Rectal smooth muscle tissue (tissue), 1 donor: ENCODE measurements around the gene SAE1.

Experiments used
- H3K27ac ChIP-seq: one replicate; pipeline ENCODE4 v1.7.0; 2013; ENCODE audit warnings: low read depth, low read length, inconsistent platforms
- H3K27me3 ChIP-seq: one replicate; pipeline ENCODE4 v1.7.0; 2013; ENCODE audit warnings: low read length; ENCODE audit not compliant: control insufficient read depth, insufficient read depth
- H3K36me3 ChIP-seq: one replicate; pipeline ENCODE4 v1.7.0; 2013; ENCODE audit warnings: low read length; ENCODE audit not compliant: control insufficient read depth, insufficient read depth
- H3K4me1 ChIP-seq: one replicate; pipeline ENCODE4 v1.7.0; 2013; ENCODE audit warnings: low read length; ENCODE audit not compliant: control insufficient read depth, insufficient read depth
- H3K4me3 ChIP-seq: one replicate; pipeline ENCODE4 v1.7.0; 2013; ENCODE audit warnings: low read length
- H3K9ac ChIP-seq: one replicate; pipeline ENCODE4 v1.7.0; 2013; ENCODE audit warnings: low read length

The SAE1 gene

DNA sequence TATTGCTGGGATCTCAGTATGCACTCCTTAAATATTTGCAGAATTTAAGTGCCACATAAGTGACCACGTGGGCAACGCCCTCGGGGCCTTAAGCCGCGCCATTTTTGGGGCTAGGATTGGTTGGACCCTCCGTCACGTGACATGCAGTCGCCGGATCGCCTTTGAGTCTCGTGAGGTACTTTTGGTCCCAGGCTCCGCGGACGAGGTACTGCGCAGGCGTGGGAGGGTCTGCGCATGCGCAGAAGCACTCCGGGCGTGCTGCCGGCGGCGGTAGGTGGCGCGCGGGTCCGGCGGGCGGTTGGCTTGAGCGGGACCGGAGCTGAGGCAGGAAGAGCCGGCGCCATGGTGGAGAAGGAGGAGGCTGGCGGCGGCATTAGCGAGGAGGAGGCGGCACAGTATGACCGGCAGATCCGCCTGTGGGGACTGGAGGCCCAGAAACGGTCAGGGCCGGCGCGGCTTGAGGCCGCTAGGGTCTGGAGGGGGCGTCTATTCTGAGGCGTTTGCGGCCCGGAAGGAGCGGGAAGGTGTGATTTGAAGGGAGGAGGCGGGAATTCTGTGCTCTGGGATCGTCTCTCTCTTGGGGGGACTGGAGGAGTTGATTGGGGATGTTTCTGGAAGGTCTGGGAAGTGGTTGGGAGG is at the start of gene SAE1:
TSS of gene SAE1 (plus strand) at position 247 of the 639 bp plus-strand sequence. CDS start at position 343, 96 bp downstream.
- Histone ChIP-seq H3K9ac (peak within 1 kb of the TSS; percentile 80), H3K27me3 (no peaks in the 10 kb centered on the region), H3K4me1 (peaks cover 3% of the 10 kb centered on the region), H3K4me3 (peak within 1 kb of the TSS; percentile 98), H3K36me3 (peaks cover 2% of the 10 kb centered on the region), H3K27ac (peak within 1 kb of the TSS; percentile 87)

DNA sequence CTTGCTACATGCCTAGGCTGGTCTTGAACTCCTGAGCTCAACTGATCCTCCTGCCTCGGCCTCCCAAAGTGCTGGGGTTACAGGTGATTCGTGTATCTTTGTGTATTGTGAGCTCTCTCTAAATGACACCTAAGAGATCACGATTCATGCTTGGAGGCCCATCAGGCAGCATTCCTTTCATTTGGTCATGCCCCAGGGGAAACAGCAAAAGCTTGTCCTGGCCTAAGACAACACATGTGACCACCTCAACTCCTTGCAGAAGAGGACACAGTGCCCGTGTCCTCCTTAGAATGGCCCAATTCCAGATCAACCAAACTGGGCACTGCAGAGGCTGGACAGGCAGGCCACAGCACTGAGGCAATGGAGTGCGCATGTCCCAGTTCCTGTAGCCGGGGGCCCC is 49.5 kb upstream of the SAE1 start:
- Histone ChIP-seq H3K9ac (no peak overlapping the region), H3K27me3 (no peaks in the 10 kb centered on the region), H3K4me3 (no peak overlapping the region), H3K36me3 (peaks cover 36% of the 10 kb centered on the region), H3K27ac (no peak overlapping the region), H3K4me1 (no peaks in the 10 kb centered on the region)

- Histone ChIP-seq H3K9ac (no peak overlapping the region), H3K4me3 (no peak overlapping the region), H3K36me3 (peaks cover 42% of the 10 kb centered on the region), H3K27me3 (no peaks in the 10 kb centered on the region), H3K4me1 (no peaks in the 10 kb centered on the region), H3K27ac (no peak overlapping the region)
Observed at GRCh38 chr19:47082493-47082892, 48.1 kb upstream of the SAE1 start.

GRCh38 chr19:47084879-47085439 is 45.7 kb upstream of the SAE1 start:
- no peaks in the 10 kb centered on the region for H3K4me1 ChIP-seq
- no peak overlapping the region for H3K4me3 ChIP-seq
- H3K9ac ChIP-seq: no peak overlapping the region
- no peak overlapping the region for H3K27ac ChIP-seq
- no peaks in the 10 kb centered on the region for H3K27me3 ChIP-seq
- H3K36me3 ChIP-seq: peaks cover 50% of the 10 kb centered on the region

DNA sequence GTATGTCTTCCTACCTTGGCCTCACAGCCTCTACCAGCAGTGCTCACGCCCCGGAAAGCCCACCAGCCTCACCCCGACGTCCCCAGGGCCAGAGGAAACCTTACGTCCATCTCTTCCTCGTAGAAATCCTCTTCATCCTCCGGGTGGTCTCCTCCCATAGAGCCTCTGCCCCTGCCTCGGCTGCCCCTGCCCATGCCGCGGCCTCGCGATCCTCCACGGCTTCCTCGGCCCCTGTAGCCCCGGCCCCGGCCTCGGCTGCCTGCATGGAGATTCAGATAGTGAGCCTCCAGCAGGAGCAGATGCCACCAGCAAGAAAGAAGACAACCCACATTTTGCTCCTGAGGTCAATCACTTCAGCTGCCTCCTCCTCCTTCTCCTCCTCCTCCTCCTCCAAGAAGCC is 44.4 kb upstream of the SAE1 start:
- Histone ChIP-seq H3K4me1 (no peaks in the 10 kb centered on the region), H3K27ac (no peak overlapping the region), H3K27me3 (no peaks in the 10 kb centered on the region), H3K4me3 (no peak overlapping the region), H3K36me3 (peaks cover 45% of the 10 kb centered on the region), H3K9ac (no peak overlapping the region)

DNA sequence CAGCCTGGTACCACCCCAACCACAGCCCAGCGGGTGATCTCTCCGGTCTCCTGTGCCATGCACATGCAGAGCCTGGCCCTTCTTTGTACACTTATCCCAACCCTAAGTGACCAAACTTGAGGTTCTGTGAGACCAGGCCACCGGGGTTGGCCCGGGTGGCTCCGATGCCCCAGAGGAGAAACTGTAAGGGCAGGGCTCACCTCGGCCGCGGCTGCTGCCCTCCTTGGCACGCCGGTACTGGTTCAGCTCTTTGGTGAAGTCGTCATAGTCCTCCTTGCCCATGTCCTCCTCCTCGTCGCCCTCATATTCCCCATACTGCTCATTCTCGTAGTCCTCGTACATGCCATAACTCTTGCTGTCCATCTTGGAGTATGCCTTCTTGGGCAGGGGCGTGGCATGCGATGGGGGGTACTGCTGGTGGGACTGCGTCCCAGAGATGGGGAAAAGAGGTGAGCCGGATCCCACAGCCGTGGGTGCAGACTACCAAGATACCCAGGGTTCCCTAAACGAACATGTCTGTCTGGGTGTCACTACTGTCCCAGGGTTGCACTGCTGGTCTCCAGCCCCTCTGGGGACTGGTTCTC is 40.8 kb upstream of the SAE1 start:
- H3K36me3 ChIP-seq: peaks cover 37% of the 10 kb centered on the region
- no peak overlapping the region for H3K4me3 ChIP-seq
- no peak overlapping the region for H3K27ac ChIP-seq
- no peaks in the 10 kb centered on the region for H3K27me3 ChIP-seq
- H3K4me1 ChIP-seq: no peaks in the 10 kb centered on the region
- no peak overlapping the region for H3K9ac ChIP-seq

DNA sequence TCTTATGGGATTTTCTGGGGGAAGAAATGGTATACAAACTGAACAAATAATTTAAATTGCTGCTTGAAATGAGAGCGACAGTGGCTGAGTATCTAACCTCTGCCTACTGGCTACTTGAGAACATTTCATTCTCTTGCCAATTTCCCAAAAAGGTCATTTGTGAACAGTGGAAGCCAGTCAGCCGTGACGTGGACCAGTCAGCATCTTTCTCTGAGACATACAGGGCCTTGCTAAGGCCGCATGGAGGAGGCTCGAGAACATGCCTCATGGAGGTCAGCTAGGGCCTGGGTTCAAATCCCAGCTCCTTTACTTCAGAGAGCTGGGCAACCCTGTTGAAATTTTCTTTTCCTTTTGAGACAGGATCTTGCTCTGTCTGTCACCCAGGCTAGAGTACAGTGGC is 37.4 kb upstream of the SAE1 start:
- Histone ChIP-seq H3K4me3 (no peak overlapping the region), H3K4me1 (peaks cover 2% of the 10 kb centered on the region), H3K27me3 (no peaks in the 10 kb centered on the region), H3K36me3 (peaks cover 25% of the 10 kb centered on the region), H3K27ac (no peak overlapping the region), H3K9ac (no peak overlapping the region)

DNA sequence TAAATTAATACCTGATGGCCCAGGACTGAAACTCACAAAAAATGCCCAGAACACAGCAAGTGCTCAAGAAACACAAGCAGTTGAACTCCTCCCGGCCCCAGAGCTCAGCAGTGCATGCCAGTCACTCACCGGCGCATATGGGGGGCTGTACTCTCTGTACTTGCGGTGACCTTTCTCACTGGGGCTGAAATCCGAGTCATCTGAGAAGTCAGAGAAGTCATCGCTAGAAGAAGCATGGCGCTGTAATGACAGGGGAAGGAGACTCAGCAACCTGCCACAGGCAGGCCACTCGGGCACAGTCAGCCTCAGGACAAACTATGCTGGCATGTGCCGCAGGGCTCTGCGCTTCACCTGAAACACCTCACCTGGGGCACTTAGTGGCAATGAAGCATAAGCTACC is 36.8 kb upstream of the SAE1 start:
- no peak overlapping the region for H3K9ac ChIP-seq
- H3K4me1 ChIP-seq: peaks cover 2% of the 10 kb centered on the region
- no peak overlapping the region for H3K27ac ChIP-seq
- no peaks in the 10 kb centered on the region for H3K27me3 ChIP-seq
- no peak overlapping the region for H3K4me3 ChIP-seq
- H3K36me3 ChIP-seq: peaks cover 25% of the 10 kb centered on the region

- no peaks in the 10 kb centered on the region for H3K27me3 ChIP-seq
- H3K4me3 ChIP-seq: no peak overlapping the region
- no peak overlapping the region for H3K9ac ChIP-seq
- H3K27ac ChIP-seq: no peak overlapping the region
- H3K36me3 ChIP-seq: peaks cover 19% of the 10 kb centered on the region
- peaks cover 2% of the 10 kb centered on the region for H3K4me1 ChIP-seq
Observed at GRCh38 chr19:47094557-47095475, 35.8 kb upstream of the SAE1 start.

GRCh38 chr19:47095476-47096099 is 35.0 kb upstream of the SAE1 start:
- peak overlapping the region; percentile 54 for H3K27ac ChIP-seq
- H3K9ac ChIP-seq: no peak overlapping the region
- no peak overlapping the region for H3K4me3 ChIP-seq
- H3K36me3 ChIP-seq: peaks cover 13% of the 10 kb centered on the region
- H3K4me1 ChIP-seq: peaks cover 2% of the 10 kb centered on the region
- no peaks in the 10 kb centered on the region for H3K27me3 ChIP-seq

DNA sequence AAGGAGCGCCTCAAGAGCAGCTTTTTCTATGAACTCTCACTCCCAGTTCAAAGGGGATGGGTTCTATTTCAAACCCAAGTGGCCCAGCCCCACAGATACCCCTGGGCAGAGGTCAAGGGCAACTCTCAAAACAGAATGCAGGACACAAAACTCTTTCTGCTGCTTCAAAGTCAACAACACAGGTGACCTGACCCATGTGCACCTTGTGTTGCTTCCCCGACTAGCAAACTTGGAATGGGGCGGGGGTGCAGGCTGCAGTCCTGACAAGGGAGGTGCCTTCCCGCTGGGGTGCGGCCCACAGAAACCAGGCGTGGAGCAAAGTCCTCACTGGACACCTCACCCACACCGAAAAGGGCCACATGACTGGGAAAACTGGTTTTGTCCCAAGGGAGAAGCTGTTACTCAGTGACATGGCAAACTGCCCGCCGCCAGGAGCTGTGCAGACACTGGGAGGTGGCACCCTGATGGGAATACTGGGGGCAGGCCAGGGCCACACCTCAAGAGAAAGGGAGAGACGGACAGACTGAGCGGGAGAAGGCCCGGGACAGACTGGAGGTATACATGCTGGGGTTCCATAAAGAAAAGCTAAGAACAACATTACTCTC is 34.4 kb upstream of the SAE1 start:
- H3K9ac ChIP-seq: no peak overlapping the region
- peaks cover 2% of the 10 kb centered on the region for H3K4me1 ChIP-seq

More for the DNA sequence above, 34.4 kb upstream of the SAE1 start:
- Histone ChIP-seq H3K4me3 (peak overlapping the region; percentile 0), H3K27ac (peak overlapping the region; percentile 54), H3K36me3 (peaks cover 13% of the 10 kb centered on the region), H3K27me3 (no peaks in the 10 kb centered on the region)
